SH-SY5Y (cell line): Measurements from ENCODE around the gene SOX6.

ENCODE experiments used
- GATA2 ChIP-seq: IDR thresholded peaks from 2 replicates; pipeline ENCODE4 v1.6.1; 2011; ENCODE audit warnings: mild to moderate bottlenecking, low read depth, low read length
- GATA3 ChIP-seq: IDR thresholded peaks from 2 replicates; pipeline ENCODE4 v1.6.1; 2011; ENCODE audit warnings: low read depth, mild to moderate bottlenecking, low read length, moderate library complexity

- TF ChIP-seq GATA3 (no peak), GATA2 (no peak)
Observed at GRCh38 chr11:15945726-15946125, 410.6 kb downstream of the SOX6 start.
